Ascending aorta (tissue), 2 donors: ENCODE results near the gene SEC63. TPM values are rescaled to one million over a fixed set of nuclear protein-coding genes. Genes with fewer than 3 reads are reported as not detected.

Experiments
- DNase-seq, 2 donors: peaks; one replicate each; pipeline ENCODE4 v3.0.0-alpha.2; 2019; ENCODE audit warnings: low spot score in 2 of 2
- H3K27ac ChIP-seq, 2 donors: fragments of 200-600 bp; sonication (generic); one replicate each; pipeline ENCODE4 v1.5.1; 2016 to 2017; ENCODE audit warnings: mild to moderate bottlenecking in 1 of 2
- H3K27me3 ChIP-seq: fragments of 200-600 bp; sonication (generic); one replicate; pipeline ENCODE4 v1.5.1; 2017
- H3K36me3 ChIP-seq, 2 donors: fragments of 200-600 bp; sonication (generic); one replicate each; pipeline ENCODE4 v1.5.1; 2016
- H3K4me1 ChIP-seq, 2 donors: fragments of 200-600 bp; sonication (generic); one replicate each; pipeline ENCODE4 v1.5.1; 2016 to 2017; ENCODE audit warnings: mild to moderate bottlenecking in 1 of 2
- H3K4me3 ChIP-seq, 2 donors: fragments of 200-600 bp; sonication (generic); one replicate each; pipeline ENCODE4 v1.5.1; 2016 to 2017; ENCODE audit warnings: mild to moderate bottlenecking in 1 of 2
- H3K9me3 ChIP-seq, 2 donors: fragments of 200-600 bp; sonication (generic); one replicate each; pipeline ENCODE4 v1.5.1; 2016
- intact Hi-C: fragments of 100-400 bp; cut with DNase I; formaldehyde crosslinking; loops from one replicate; pipeline ENCODE4 v1.15.1; 2023
- total RNA-seq: library from RNA; depleted of rRNA; stranded (reverse); fragments of >200 nt; gene quantifications from one replicate; pipeline ENCODE4 v1.1.0, GENCODE V29; 2016
- TF ChIP-seq, protein P1 (sequence below), 3 experiments: fragments of 200-600 bp in 2 of 3; fragments of 450-650 bp in 1 of 3; sonication (generic) in 2 of 3; IDR thresholded peaks; one replicate each; pipeline ENCODE4 v1.5.1; 2016 to 2019; ENCODE audit warnings: antibody characterized with exemption in 3 of 3, mild to moderate bottlenecking in 1 of 3, moderate library complexity in 1 of 3

Gene SEC63
- total RNA-seq, 1 donor from 2014 or later = 13.1 TPM

DNA sequence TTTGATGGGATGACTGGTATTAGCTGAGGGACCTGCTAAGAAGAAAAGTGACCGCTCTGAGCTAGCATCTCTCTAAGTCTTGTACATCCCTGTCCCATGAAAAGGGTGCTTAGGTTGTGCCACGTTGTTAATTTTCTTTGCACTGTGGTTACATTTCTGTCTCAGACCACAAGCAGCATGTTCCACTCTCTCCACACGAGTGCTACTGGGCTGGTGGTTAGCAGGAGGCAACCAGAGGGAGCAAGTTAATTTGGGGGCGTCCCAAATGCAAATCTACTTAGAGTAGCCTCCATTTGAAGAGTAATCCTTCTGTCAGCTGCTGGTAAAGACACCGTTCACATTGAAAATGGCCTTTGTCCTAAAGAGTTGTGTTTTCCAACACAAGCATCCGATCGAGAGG, 130.5 kb downstream of the SEC63 start:
- TF ChIP-seq, protein P1, sequence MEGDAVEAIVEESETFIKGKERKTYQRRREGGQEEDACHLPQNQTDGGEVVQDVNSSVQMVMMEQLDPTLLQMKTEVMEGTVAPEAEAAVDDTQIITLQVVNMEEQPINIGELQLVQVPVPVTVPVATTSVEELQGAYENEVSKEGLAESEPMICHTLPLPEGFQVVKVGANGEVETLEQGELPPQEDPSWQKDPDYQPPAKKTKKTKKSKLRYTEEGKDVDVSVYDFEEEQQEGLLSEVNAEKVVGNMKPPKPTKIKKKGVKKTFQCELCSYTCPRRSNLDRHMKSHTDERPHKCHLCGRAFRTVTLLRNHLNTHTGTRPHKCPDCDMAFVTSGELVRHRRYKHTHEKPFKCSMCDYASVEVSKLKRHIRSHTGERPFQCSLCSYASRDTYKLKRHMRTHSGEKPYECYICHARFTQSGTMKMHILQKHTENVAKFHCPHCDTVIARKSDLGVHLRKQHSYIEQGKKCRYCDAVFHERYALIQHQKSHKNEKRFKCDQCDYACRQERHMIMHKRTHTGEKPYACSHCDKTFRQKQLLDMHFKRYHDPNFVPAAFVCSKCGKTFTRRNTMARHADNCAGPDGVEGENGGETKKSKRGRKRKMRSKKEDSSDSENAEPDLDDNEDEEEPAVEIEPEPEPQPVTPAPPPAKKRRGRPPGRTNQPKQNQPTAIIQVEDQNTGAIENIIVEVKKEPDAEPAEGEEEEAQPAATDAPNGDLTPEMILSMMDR (IDR thresholded peaks at IDR 0.05) = no peak
- intact Hi-C loops = no loop called here
- DNase-seq = no peak
- Histone ChIP-seq H3K9me3 (no peaks in the 10 kb centered on the region), H3K27me3 (no peaks in the 10 kb centered on the region), H3K36me3 (no peaks in the 10 kb centered on the region), H3K4me1 (no peaks in the 10 kb centered on the region), H3K4me3 (no peak overlapping the region), H3K27ac (no peak overlapping the region)

GRCh38 chr6:107823047-107823557, 134.9 kb downstream of the SEC63 start:
- no peaks in the 10 kb centered on the region for H3K9me3 ChIP-seq
- no peak overlapping the region for H3K4me3 ChIP-seq
- no peaks in the 10 kb centered on the region for H3K4me1 ChIP-seq
- H3K27me3 ChIP-seq = no peaks in the 10 kb centered on the region
- H3K27ac ChIP-seq = no peak overlapping the region
- intact Hi-C loops = no loop called here
- TF ChIP-seq, protein P1 (IDR thresholded peaks at IDR 0.05) = no peak
- no peaks in the 10 kb centered on the region for H3K36me3 ChIP-seq
- DNase-seq = no peak

DNA sequence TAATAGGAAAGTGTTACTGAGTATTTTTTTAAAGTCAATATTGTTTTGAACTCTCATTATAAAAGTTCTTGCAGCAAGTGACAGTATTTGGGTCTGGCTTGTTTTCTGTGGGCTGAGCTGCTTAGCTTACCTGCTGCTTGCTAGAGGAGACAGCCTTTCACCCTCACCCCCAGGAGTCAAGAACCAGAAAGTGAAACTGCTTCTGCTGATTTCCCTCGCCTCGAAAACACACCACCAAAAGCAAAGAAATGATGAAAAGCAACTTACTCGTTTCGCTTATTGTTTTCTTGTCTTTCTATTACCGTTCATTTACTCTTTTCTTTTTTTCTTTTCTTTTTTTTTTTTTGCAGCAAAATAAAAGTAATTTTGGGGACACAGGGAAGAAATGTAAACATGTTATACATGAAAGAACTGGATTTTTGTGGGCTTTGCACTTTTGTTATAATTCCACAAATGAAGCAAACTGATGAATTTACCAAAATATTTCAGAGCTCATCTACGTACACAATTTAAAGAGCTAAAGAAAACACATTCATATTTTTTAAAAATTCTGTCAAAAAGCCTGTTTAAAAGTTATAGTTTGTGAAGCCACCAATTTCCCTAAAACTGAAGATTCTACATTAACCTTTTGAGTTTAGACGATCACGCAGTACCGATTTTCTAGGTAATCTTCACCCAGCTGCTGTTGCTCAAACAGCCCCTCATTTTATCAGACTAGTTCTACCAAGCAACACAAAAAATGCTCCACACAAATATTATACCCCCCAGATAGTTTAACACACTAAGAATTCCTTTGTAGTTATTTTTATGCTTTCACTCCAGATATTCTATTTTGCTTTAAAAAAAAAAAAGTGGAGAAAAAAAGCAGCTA, 135.6 kb downstream of the SEC63 start:
- TF ChIP-seq, protein P1 (IDR thresholded peaks at IDR 0.05) = no peak
- DNase-seq = no peak
- intact Hi-C loops = no loop called here
- Histone ChIP-seq H3K9me3 (no peaks in the 10 kb centered on the region), H3K4me3 (no peak overlapping the region), H3K36me3 (no peaks in the 10 kb centered on the region), H3K27me3 (no peaks in the 10 kb centered on the region), H3K4me1 (no peaks in the 10 kb centered on the region), H3K27ac (no peak overlapping the region)

DNA sequence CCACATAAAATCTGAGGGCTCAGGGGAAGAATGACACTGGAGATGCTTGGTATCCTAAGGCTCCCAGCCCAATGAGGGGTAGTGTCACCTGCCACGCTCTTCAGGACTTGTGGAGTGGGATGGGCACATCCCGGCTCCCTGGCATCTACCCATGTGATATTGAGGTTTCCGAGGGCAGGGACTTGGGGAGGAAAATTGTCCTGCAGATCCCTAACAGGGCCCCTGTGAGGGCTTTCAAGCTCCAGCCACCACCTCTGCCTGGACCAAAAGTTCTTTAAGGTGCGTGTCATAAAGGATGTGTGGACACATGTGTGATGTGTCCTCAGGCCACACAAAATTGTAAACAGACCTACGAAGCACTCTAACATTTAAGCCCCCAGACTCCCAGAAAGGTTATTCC, 136.4 kb downstream of the SEC63 start:
- no peak overlapping the region for H3K27ac ChIP-seq
- H3K27me3 ChIP-seq = no peaks in the 10 kb centered on the region
- no peak overlapping the region for H3K4me3 ChIP-seq
- H3K36me3 ChIP-seq = no peaks in the 10 kb centered on the region
- TF ChIP-seq, protein P1 (IDR thresholded peaks at IDR 0.05) = no peak
- H3K4me1 ChIP-seq = no peaks in the 10 kb centered on the region
- intact Hi-C loops = no loop called here
- no peaks in the 10 kb centered on the region for H3K9me3 ChIP-seq
- no peak for DNase-seq

DNA sequence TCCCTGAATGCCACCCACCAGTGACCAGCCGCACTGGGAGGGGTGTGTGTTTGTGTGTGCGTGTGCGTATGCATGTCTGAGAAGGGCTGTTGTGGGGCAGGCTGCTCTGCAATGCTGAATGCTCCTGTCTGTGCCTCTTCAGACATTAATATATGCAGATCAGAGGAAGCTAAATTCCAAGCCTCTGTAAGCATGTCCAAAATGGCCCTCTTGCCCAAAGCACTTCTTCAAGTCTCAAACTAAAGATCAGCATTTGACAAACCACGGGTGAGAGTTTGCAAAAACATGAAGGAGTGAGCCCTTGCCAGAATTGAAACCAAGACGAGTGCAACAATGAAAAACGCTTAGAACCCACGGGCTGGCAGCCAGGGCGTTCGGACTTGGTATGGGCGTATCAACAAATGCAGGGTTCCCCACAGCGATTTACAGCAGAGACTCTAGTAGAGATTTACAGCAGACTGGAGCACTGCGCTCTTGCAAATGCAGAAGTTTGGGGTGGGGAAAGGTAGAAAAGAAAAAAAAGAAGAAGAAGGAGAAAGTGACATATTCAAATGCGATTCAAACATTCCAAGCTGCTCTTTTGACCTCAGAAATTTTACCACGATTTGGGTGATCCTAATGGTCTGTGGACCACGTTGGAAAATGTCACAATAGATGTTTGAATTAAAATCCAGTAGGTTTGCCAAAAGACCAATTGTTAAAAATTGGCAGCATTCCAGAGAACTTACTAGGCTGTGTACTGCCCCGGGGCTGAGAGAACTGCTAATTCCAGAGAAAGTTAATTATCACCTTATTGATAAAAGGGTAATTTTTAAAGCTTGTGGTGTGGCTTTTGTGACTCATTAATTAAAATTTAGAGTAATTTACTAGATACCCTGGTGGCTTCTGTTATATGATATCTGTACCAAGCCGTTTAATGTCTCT, 137.4 kb downstream of the SEC63 start:
- intact Hi-C loops = no loop called here
- TF ChIP-seq, protein P1 (IDR thresholded peaks at IDR 0.05) = no peak
- DNase-seq = no peak
- H3K36me3 ChIP-seq = no peaks in the 10 kb centered on the region
- H3K27me3 ChIP-seq = no peaks in the 10 kb centered on the region
- H3K4me3 ChIP-seq = peak overlapping the region; percentile 9 to 51
- H3K27ac ChIP-seq = no peak overlapping the region
- H3K9me3 ChIP-seq = no peaks in the 10 kb centered on the region
- H3K4me1 ChIP-seq = no peaks in the 10 kb centered on the region
